Stimulated activated CD8-positive, alpha-beta memory T cell treated with anti-CD3 and anti-CD28 coated beads, Interleukin-12 subunit alpha, Interleukin-12 subunit beta, amount 100 ng/mL, for 1 hour (primary cell): ENCODE data around the gene PPP2R1B.
"Not testable (repeated sequence)": the region's sequence is repeated elsewhere in the genome, so short reads cannot be mapped to it uniquely, and the experiment has no call there.

Source experiments
- DNase-seq: peaks from one replicate; pipeline ENCODE4 v3.0.0-alpha.2; 2020; ENCODE audit warnings: low read depth

PPP2R1B gene

DNA sequence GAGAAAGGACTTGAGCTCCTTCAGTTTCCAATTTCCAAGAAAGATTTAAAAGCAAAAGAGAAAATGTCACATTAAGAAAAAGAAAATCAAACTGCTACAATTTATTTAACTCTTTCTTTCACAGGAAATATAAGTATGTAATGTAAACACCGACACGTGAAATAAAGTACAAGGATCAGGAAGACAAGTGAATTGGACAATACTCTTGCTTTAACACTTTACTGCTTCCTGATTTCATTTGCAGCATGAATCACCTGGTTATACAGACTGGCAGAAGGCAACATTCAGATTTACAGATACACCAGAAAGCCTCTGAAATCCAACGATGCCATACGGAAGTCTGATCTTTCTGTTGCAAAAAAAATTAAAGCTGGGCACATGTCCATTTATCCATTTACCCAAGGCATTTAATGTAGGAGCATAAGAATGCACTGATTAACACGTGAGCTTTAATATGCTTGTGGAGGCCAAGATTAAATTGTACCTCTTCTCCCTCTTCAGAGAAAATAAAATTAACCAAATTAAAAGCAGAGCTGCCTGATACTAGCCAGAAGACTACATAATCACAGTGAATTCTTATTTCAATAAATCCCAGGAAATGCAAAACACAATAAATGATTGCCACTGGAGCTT is 16.0 kb upstream of the PPP2R1B start:
- no peak for DNase-seq

- DNase-seq = no peak
These were observed 12.9 kb upstream of the PPP2R1B start for GRCh38 chr11:111779118-111779517.

DNA sequence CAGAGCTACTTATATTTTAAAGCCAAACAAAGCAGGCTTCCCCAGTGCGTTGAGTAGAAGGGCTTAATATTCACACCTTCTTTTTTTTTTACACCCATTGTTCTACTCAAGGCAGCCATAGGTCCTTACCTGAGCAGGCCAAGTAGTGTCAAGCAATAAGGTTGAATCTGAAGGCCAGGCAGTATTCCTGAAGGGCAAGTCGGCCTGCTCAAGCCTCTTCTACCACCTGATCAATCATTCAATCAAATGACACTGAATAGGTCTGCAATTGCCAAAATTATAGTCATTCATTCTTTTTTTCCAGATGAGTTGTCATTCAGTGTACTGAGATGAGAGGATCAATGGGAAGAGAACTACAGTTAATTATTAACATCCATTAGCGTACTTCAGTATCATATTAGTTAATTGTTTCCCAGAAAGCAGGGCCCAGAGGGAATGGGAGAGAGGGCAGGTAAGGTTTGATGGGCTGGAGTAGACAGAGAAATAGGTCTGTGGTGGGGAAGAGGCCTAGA is 11.9 kb upstream of the PPP2R1B start:
- DNase-seq = no peak

DNA sequence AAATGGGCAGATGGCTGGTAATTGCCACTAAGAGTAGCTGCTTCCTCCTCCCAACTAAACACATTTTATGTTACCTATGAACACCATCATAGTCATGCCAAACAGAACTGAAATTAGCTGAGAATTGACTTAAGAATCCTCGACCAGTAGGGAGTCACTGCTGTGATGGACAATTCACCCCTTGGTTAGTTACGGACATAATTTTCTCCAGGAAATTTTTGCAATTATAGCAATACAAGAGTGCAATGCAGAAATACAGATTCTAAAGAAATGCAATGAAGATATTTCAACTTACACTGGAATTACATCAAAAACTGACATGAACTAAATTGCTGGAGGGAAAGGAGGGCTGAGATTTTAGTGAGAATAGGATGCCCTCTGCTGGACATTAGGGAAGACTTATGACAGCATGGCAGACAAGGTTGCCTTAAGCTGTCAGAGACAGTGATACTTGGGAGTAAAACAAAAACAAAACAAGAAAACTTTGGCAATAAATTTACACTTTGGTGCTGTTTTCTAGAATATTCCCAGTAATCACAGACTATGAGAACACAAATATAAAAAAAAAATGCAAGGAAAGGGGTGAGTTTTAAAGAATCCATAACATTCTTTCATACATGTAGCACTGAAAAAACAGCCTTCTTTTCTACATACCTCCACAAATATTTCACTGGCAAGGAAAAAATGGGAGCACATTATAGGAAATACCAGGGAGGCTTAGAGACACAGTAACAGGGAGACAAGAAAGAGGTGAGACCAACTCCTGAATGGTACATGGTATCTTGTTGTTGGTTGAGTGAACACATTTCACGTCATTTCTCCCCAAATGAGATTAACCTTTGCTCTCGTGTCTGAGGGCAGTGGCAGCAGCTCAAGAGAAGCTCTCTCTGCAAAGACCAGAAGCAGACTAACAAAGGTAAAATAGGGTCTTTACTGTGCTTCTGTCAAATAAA is 11.2 kb upstream of the PPP2R1B start:
- peak; percentile 6 for DNase-seq

GRCh38 chr11:111776398-111777093 is 10.4 kb upstream of the PPP2R1B start:
- no peak for DNase-seq

- no peak for DNase-seq
These were observed 8.9 kb upstream of the PPP2R1B start for GRCh38 chr11:111774955-111775710.

- no peak for DNase-seq
These were observed 6.3 kb upstream of the PPP2R1B start for GRCh38 chr11:111772535-111772934.

DNA sequence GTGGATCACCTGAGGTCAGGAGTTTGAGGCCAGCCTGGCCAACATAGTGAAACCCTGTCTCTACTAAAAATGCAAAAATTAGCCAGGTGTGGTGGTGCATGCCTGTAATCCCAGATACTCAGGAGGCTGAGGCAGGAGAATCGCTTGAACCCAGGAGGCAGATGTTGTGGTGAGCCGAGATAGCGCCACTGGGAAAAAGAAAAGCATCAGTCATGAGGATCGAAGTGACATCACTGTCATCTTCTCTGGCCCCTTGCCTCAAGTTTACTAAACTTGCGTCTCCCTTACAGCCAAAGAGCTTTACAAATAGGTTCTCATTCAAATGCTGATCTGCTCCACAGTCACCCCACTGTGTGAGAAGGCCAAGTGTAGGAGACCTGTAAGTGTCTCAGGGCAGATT is 5.0 kb upstream of the PPP2R1B start:
- DNase-seq = not testable (repeated sequence)

DNA sequence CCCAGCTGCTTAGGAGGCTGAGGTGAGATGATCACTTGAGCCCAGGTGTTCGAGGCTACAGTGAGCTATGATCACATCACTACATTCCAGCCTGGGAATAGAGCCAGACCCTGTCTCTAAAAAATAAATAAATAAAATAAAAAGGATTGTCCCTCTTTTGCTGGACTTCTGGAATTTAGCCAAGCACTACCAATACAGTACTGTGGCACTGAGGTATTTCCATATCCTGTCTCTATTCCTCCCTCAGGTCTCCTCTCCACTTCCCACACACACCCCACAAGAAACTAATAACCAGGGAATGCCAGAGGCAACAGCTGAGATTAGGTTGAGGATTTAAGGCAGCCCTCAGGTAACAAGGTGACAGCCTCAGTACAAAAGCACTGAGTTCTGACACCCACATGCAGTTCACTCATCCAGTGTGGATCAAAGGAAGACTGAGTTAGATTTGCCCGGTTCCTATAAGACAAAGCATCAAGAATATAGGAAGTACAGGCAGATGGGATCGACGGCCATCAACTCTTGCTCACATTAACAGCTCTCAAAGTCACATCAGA is 4.5 kb upstream of the PPP2R1B start:
- no peak for DNase-seq

- DNase-seq = no peak
These were observed 599 bp upstream of the PPP2R1B start for GRCh38 chr11:111766834-111767142.

GRCh38 chr11:111765320-111765983 is 737 bp downstream of the PPP2R1B start:
- DNase-seq = no peak

GRCh38 chr11:111764621-111765020 is 1.6 kb downstream of the PPP2R1B start:
- no peak for DNase-seq

DNA sequence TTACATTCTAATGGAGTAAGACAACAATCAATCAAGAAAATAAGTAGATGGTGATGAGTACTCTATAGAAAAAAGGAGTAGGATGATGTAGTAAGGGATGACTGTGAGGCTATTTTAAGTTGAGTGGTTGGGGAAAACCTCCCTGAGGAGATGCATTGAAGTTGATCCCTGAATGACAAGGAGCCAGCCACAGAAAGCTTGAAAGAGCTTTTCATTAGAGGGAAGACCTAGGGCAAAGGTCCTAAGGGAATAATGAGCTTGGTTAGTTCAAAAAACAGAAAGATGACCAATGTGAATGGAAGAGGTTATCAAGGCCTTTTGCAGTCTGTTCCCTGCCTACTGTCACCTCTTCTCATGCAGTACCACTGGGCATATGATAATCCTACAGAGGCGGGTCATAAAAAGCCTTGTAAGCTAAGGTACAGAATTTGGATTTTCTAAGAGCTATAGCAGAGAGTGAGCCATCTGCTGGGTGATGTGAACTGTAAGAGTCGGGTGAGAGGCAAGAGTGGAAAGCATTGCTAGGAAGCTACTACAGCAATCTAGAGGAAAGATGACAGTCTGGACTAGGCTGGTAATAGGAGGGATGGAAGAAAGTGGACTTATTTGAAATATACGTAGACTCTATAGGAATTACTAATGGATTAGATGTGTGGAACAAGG is 3.1 kb downstream of the PPP2R1B start:
- no peak for DNase-seq

- DNase-seq = no peak
These were observed 3.7 kb downstream of the PPP2R1B start for GRCh38 chr11:111762526-111762925.

- DNase-seq = no peak
These were observed 5.2 kb downstream of the PPP2R1B start for GRCh38 chr11:111761036-111761435.

DNA sequence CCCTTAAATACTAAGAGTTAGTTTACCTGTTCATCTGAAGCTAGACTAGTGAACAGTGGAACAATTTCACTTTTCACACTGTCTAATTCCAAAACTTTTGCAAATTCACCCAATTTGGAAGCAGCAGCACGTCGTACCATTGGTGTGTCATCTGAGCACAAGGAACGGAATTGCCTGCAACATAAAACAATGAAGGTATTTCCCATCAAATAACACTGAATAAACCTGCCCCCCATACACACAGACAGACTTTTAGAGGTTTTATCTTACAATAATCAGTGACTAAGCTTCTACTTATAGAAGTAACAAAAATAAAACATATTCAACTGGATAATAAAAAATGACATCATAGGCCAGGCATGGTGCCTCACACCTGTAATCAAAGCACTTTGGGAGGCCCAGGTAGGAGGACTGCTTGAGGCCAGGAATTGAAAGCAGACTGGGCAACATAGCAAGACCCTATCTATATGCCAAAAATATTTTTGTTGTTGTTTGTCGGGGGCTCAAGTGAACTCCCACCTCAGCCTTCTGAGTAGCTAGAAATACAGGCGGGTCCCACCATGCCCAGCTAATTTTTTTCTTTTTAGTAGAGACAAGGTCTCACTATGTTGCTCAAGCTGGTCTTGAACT is 6.3 kb downstream of the PPP2R1B start:
- no peak for DNase-seq

DNA sequence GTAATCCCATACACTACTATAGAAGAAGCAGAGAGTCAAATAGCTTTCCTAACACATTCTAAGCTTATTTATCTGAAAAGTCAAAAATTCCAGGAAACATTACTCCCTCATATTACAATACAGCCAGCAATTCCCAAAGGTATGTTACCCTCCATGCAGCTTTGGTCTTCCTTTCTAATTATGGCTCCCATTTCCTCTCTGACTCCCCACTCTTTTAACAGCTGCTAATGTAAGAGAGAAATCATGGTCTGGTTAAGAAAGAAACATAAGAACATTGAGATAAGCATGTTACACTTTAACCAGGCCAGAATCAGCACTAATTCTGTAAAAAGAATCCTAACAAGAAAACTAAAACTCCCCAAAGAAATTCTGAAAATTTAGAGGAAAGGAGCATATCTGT is 6.8 kb downstream of the PPP2R1B start:
- DNase-seq = no peak

DNA sequence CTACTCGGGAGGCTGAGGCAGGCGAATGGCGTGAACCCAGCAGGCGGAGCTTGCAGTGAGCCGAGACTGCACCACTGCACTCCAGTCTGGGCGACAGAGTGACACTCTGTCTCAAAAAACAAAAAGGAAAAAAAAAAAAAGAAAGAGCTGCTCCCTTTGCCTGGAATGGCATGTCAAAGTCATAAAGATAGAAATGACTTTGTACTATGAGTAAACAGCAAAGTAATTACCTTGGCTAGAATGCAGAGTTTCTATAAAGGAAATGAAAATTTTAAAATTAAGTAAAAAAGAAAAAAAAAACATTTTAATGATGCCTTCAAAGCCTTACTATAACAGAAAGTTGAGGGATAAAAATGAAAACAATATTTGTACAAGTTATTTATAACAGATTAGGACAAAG is 10.1 kb downstream of the PPP2R1B start:
- DNase-seq = no peak

DNA sequence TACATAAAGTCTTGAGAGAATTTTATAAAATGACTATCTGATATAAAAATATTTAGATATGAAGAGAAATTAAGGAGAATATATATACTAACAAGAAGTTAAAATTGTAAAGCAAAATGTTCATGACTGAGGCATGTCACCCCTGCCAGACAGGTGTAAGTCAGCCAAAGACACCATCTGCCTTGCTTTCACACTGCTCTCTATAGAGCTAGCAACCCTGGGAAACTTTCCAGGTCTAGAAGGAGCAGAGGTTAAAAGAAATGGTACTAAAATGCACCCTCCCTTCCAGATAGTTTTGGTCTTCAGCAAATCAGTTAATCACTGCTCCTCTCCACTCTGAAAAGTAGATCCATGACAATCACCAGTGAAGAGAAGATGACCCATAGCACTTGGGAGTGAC is 16.5 kb downstream of the PPP2R1B start:
- no peak for DNase-seq
